HAP-1 (cell line): ENCODE results near the gene CUL9.

ENCODE experiments used
- DNase-seq, 2 experiments: peaks; one replicate each; pipeline ENCODE4 v3.0.0-alpha.2; 2016 to 2020; ENCODE audit warnings: low spot score in 2 of 2
- H3K27me3 ChIP-seq: fragments of 250-450 bp; sonication (Bioruptor Pico); 2 replicates; pipeline ENCODE4 v1.5.1; 2020; ENCODE audit warnings: low read depth, mild to moderate bottlenecking, moderate library complexity
- H3K36me3 ChIP-seq: fragments of 250-450 bp; sonication (Bioruptor Pico); replicated peaks from 2 replicates; pipeline ENCODE4 v1.5.1; 2020; ENCODE audit warnings: mild to moderate bottlenecking
- H3K4me1 ChIP-seq: fragments of 250-450 bp; sonication (Bioruptor Pico); 2 replicates; pipeline ENCODE4 v1.5.1; 2020; ENCODE audit warnings: mild to moderate bottlenecking
- H3K4me3 ChIP-seq: fragments of 250-450 bp; sonication (Bioruptor Pico); 2 replicates; pipeline ENCODE4 v1.5.1; 2020; ENCODE audit warnings: mild to moderate bottlenecking, moderate library complexity
- H3K9me3 ChIP-seq: fragments of 250-450 bp; sonication (Bioruptor Pico); 2 replicates; pipeline ENCODE4 v1.5.1; 2020; ENCODE audit warnings: mild to moderate bottlenecking, moderate library complexity
- in situ Hi-C: fragments of 300-500 bp; cut with MboI; formaldehyde crosslinking; loops from 3 replicates; pipeline ENCODE4 v1.14.3; 2020; ENCODE audit warnings: low sequenced_read_pairs, inconsistent platforms, mixed read lengths

CUL9 gene

DNA sequence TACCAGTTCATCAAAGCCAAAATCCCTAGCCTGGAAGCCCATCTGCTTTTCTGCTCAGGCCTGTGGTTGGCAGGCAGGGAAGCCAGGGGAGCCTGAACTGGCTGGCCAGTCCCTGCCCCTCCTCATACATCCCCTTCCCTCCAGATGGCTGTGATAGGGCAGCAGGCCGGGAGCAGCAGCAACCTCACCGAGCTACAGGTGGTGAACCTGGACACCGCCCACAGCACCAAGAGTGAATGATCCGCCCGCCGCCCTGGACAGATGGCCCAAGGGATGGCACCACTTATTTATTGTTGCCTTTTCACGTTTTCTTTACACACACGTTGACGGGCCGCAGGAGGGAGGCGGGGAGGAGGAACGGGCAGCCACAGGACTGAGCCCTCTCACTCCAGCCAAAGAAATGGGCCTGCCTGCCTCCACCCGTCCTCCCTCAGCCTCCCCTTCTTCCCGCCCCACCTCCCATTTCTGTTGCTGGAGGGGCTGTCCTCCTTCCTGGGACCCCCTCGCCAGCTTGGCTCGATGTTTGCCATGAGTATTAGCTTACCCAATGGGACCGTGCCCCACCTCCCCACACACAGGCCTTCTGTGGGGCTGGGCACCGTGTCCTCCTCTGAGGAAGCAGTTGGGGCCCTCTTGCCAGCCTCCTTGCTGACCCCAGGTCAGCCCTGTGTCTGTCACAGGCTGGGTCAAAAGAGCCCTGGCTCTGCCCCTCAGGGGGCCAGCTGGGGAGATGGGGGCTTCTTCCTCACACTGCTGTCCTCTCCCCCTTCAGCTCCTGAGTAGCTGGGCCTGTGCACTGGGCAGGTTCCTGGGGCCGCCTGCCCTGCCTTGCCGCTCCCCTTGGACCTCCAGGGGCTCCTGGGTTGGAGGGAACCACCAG, 2.8 kb upstream of the CUL9 start:
- H3K36me3 ChIP-seq, result peaks cover 41% of the 10 kb centered on the region
- H3K4me3 ChIP-seq, result no peak overlapping the region
- H3K27me3 ChIP-seq, result no peaks in the 10 kb centered on the region
- H3K4me1 ChIP-seq, result peaks cover 14% of the 10 kb centered on the region
- in situ Hi-C loops, result no loop called here
- DNase-seq, result no peak
- H3K9me3 ChIP-seq, result no peaks in the 10 kb centered on the region

- Histone ChIP-seq H3K4me3 (no peak overlapping the region), H3K36me3 (peaks cover 36% of the 10 kb centered on the region), H3K27me3 (no peaks in the 10 kb centered on the region), H3K9me3 (no peaks in the 10 kb centered on the region), H3K4me1 (peaks cover 9% of the 10 kb centered on the region)
- in situ Hi-C loops, result no loop called here
- DNase-seq, result no peak
These were observed 1.9 kb upstream of the CUL9 start for GRCh38 chr6:43180058-43180457.

DNA sequence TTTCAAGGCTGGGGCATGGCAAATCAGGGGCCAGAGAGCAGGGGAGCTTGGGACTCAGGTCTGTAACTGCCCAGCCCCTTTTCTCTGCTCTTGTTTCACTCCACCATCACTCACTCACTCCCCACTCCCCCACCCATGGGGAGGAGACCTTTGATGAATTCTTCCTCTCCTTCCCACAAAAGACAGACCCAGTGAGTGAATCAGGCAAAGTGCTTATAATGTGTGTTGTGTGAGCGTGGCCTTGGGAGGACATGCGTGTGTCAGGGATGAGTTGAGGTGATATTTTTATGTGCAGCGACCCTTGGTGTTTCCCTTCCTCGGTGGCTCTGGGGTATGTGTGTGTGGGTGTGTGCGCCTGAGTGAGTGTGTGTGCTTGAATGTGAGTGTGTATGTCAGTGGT, 1.0 kb upstream of the CUL9 start:
- Histone ChIP-seq H3K4me1 (peaks cover 8% of the 10 kb centered on the region), H3K27me3 (no peaks in the 10 kb centered on the region), H3K9me3 (no peaks in the 10 kb centered on the region), H3K36me3 (peaks cover 26% of the 10 kb centered on the region), H3K4me3 (no peak overlapping the region)
- no peak for DNase-seq
- in situ Hi-C loops, result no loop called here

DNA sequence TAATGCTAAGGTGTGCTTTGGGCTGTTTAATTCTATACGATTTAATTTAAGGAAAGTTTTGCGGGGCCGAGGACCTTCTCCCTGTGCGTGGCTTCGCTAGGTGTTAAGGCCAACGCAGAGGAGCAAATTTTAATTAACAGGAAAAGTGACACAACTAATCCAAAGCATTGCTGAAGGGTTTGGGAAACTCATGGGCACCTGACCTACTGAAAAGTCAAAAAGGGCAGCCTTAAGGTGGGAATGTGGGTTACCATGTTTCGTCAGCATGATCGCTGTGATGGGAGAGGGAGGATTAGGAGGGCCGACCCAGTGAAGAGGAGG, 415 bp upstream of the CUL9 start:
- in situ Hi-C loops, result no loop called here
- no peaks in the 10 kb centered on the region for H3K9me3 ChIP-seq
- peaks cover 21% of the 10 kb centered on the region for H3K36me3 ChIP-seq
- DNase-seq, result peak in 1 of 2 experiments; percentile 20
- peak overlapping the region; percentile 60 for H3K4me3 ChIP-seq
- peaks cover 8% of the 10 kb centered on the region for H3K4me1 ChIP-seq
- H3K27me3 ChIP-seq, result no peaks in the 10 kb centered on the region

DNA sequence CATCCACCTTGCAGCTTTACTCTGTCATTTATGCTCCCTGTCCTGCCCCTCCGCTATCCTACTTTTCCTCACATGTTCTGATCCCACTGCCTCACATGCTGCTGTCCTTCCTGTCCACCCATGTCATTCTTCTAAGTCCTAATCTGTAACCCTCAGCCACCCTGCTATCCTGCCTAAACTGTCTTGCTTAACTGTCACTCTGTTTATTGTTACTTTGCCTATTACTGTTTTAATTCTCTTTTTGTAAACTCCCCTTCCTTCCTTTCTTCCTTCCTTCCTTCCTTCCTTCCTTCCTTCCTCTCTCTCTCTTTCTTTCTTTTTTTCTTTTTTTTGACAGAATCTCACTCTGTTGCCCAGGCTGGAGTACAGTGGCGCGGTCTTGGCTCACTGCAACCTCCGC, 1.4 kb downstream of the CUL9 start:
- H3K27me3 ChIP-seq, result no peaks in the 10 kb centered on the region
- in situ Hi-C loops, result no loop called here
- H3K4me1 ChIP-seq, result peaks cover 8% of the 10 kb centered on the region
- DNase-seq, result no peak
- peaks cover 12% of the 10 kb centered on the region for H3K36me3 ChIP-seq
- no peaks in the 10 kb centered on the region for H3K9me3 ChIP-seq
- H3K4me3 ChIP-seq, result no peak overlapping the region

DNA sequence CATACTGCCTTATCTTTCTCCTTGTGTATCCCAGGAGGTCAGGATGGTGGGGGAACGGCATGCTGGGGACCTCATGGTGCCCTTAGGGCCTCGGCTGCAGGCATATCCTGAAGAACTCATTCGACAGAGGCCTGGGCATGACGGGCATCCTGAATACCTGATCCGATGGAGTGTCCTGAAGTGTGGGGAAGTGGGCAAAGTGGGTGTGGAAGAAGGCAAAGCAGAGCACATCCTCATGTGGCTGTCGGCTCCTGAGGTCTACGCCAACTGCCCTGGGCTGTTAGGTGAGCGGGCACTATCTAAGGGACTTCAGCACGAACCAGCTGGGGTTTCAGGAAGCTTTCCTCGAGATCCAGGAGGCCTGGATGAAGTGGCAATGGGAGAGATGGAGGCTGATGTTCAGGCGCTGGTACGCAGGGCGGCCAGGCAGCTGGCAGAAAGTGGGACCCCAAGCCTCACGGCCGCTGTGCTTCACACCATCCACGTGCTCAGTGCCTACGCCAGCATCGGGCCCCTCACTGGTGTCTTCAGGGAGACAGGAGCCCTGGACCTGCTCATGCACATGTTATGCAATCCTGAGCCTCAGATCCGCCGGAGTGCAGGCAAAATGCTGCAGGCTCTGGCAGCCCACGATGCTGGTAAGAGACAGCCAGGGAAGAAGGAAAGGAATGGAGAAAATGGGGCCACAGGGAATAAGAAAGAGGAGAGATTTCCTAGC, 2.4 kb downstream of the CUL9 start:
- in situ Hi-C loops, result no loop called here

GRCh38 chr6:43185391-43185985, 3.5 kb downstream of the CUL9 start:
- Histone ChIP-seq H3K9me3 (no peaks in the 10 kb centered on the region), H3K36me3 (no peaks in the 10 kb centered on the region; the same call in none of the 2 replicates), H3K4me3 (no peak overlapping the region), H3K4me1 (peaks cover 8% of the 10 kb centered on the region), H3K27me3 (no peaks in the 10 kb centered on the region)
- in situ Hi-C loops, result no loop called here
- no peak for DNase-seq

More for the DNA sequence above, 2.4 kb downstream of the CUL9 start:
- no peak overlapping the region for H3K4me3 ChIP-seq
- no peaks in the 10 kb centered on the region for H3K27me3 ChIP-seq
- DNase-seq, result no peak
- no peaks in the 10 kb centered on the region for H3K9me3 ChIP-seq
- H3K36me3 ChIP-seq, result peaks cover 2% of the 10 kb centered on the region
- peaks cover 8% of the 10 kb centered on the region for H3K4me1 ChIP-seq

GRCh38 chr6:43186019-43186418, 4.0 kb downstream of the CUL9 start:
- Histone ChIP-seq H3K4me1 (peaks cover 8% of the 10 kb centered on the region), H3K36me3 (no peaks in the 10 kb centered on the region; the same call in none of the 2 replicates), H3K9me3 (no peaks in the 10 kb centered on the region), H3K4me3 (no peak overlapping the region), H3K27me3 (no peaks in the 10 kb centered on the region)
- DNase-seq, result no peak
- in situ Hi-C loops, result no loop called here

GRCh38 chr6:43186706-43187105, 4.7 kb downstream of the CUL9 start:
- no peak overlapping the region for H3K4me3 ChIP-seq
- no peaks in the 10 kb centered on the region; the same call in none of the 2 replicates for H3K36me3 ChIP-seq
- H3K4me1 ChIP-seq, result peaks cover 3% of the 10 kb centered on the region
- in situ Hi-C loops, result no loop called here
- no peak for DNase-seq
- H3K9me3 ChIP-seq, result no peaks in the 10 kb centered on the region
- H3K27me3 ChIP-seq, result no peaks in the 10 kb centered on the region

DNA sequence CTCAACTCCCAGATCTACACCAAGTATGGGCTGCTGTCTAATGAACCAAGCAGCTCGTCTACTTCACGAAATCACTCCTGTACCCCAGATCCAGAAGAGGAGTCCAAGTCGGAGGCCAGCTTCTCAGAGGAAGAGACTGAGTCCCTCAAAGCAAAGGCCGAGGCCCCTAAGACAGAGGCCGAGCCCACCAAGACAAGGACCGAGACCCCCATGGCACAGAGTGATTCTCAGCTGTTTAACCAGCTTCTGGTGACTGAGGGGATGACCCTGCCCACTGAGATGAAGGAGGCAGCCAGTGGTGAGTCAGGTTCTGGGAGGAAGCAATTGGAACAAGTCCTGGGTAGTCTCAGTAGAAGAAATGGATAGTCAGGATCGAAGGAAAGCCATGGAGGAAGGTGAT, 5.8 kb downstream of the CUL9 start:
- H3K4me1 ChIP-seq, result no peaks in the 10 kb centered on the region
- in situ Hi-C loops, result no loop called here
- no peak for DNase-seq
- H3K27me3 ChIP-seq, result no peaks in the 10 kb centered on the region
- H3K36me3 ChIP-seq, result no peaks in the 10 kb centered on the region; the same call in 1 of the 2 replicates
- no peaks in the 10 kb centered on the region for H3K9me3 ChIP-seq
- H3K4me3 ChIP-seq, result no peak overlapping the region

DNA sequence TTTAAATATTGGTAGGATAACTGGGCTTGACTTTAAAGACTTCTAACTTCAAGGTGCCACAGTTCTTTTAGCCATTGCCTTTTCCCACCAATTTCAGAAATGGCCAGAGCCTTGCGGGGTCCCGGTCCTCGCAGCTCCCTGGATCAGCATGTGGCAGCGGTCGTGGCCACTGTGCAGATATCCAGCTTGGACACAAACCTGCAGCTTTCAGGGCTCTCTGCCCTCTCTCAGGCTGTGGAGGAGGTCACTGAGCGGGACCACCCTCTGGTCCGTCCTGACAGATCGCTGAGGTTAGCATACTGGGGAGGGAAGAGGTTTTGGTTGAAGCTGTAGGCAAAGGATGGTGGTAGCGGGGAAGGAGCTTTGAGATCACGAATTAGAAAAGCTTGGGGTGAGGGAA, 6.4 kb downstream of the CUL9 start:
- Histone ChIP-seq H3K27me3 (no peaks in the 10 kb centered on the region), H3K4me1 (no peaks in the 10 kb centered on the region), H3K4me3 (no peak overlapping the region), H3K9me3 (no peaks in the 10 kb centered on the region), H3K36me3 (no peaks in the 10 kb centered on the region; the same call in 1 of the 2 replicates)
- DNase-seq, result no peak
- in situ Hi-C loops, result no loop called here

- no peaks in the 10 kb centered on the region; the same call in 1 of the 2 replicates for H3K36me3 ChIP-seq
- no peak overlapping the region for H3K4me3 ChIP-seq
- H3K4me1 ChIP-seq, result no peaks in the 10 kb centered on the region
- H3K27me3 ChIP-seq, result no peaks in the 10 kb centered on the region
- in situ Hi-C loops, result no loop called here
- no peak for DNase-seq
- no peaks in the 10 kb centered on the region for H3K9me3 ChIP-seq
These were observed 7.8 kb downstream of the CUL9 start for GRCh38 chr6:43189776-43190304.

GRCh38 chr6:43192911-43193310, 10.9 kb downstream of the CUL9 start:
- Histone ChIP-seq H3K9me3 (no peaks in the 10 kb centered on the region), H3K36me3 (peaks cover 2% of the 10 kb centered on the region; the same call in 1 of the 2 replicates), H3K4me3 (no peak overlapping the region), H3K4me1 (no peaks in the 10 kb centered on the region), H3K27me3 (no peaks in the 10 kb centered on the region)
- no peak for DNase-seq
- in situ Hi-C loops, result no loop called here

GRCh38 chr6:43193929-43194328, 11.9 kb downstream of the CUL9 start:
- Histone ChIP-seq H3K4me3 (no peak overlapping the region), H3K9me3 (no peaks in the 10 kb centered on the region), H3K36me3 (peaks cover 4% of the 10 kb centered on the region; the same call in 1 of the 2 replicates), H3K27me3 (no peaks in the 10 kb centered on the region), H3K4me1 (no peaks in the 10 kb centered on the region)
- in situ Hi-C loops, result no loop called here
- no peak for DNase-seq
